Neural cell (in vitro differentiated cells): ENCODE measurements around the gene FBLN7.

Source experiments
- CTCF ChIP-seq: fragments of 450-650 bp; IDR thresholded peaks from 2 replicates; pipeline ENCODE4 v1.5.1; 2014; ENCODE audit warnings: antibody characterized with exemption, mild to moderate bottlenecking, moderate library complexity; ENCODE audit not compliant: poor library complexity, severe bottlenecking
- EZH2 ChIP-seq: fragments of 200-600, 300-800 bp; shearing (Covaris generic), sonication (generic); IDR thresholded peaks from 2 replicates; pipeline ENCODE4 v1.6.1; 2014; ENCODE audit warnings: antibody characterized with exemption, low read length, borderline replicate concordance, mild to moderate bottlenecking; ENCODE audit not compliant: insufficient read depth, poor library complexity, severe bottlenecking
- MXI1 ChIP-seq: fragments of 450-650 bp; conservative IDR thresholded peaks from 2 replicates; pipeline ENCODE4 v1.6.1; 2014; ENCODE audit warnings: antibody characterized with exemption, mild to moderate bottlenecking; ENCODE audit not compliant: poor library complexity, severe bottlenecking
- TAF1 ChIP-seq: IDR thresholded peaks from 2 replicates; pipeline ENCODE4 v1.6.1; 2012; ENCODE audit warnings: low read depth

DNA sequence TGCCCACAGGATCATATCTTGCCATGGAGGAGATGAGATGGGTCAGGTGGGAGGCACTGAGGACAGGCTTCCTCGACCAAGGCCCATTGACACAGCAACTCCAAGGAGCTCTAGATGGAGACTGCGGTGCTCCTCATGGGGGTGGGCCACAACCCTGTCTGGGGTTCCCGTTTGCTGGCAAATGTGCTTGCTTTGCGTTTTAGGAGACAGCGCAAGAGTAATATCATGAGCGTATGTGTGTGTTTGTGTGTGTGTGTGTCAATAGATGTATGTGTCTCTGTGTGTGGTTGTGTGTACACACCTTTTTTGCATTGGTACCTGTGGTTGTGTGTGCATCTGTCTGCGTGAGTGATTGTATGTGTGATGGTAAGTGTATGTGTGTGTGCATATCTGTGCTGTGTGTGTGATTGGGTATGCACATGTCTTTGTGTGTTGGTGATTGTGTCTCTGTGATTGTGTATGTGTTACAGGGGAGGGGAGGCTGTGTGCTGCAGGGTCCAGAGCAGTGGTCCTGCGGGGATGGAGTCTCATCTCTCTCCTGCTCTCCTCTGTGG, 4.4 kb downstream of the FBLN7 start:
- TF ChIP-seq CTCF (no peak), EZH2 (no peak), TAF1 (no peak), MXI1 (no peak)
